Stimulated activated CD4-positive, alpha-beta T cell treated with anti-CD3 and anti-CD28 coated beads, Interleukin-1b, Interleukin-23, amount 100 ng/mL, for 48 hours (primary cell): ENCODE results near the gene TMPRSS11F.

ENCODE experiments used
- DNase-seq: peaks from one replicate; pipeline ENCODE4 v3.0.0-alpha.2; 2020

Gene TMPRSS11F

GRCh38 chr4:68076194-68076593 lies 53.5 kb downstream of the TMPRSS11F start:
- no peak for DNase-seq

GRCh38 chr4:68074397-68074796 lies 55.3 kb downstream of the TMPRSS11F start:
- DNase-seq = no peak

- DNase-seq = no peak
These were observed 59.4 kb downstream of the TMPRSS11F start for GRCh38 chr4:68070302-68070701.

- DNase-seq = no peak
These were observed 67.2 kb downstream of the TMPRSS11F start for GRCh38 chr4:68062501-68062900.

- DNase-seq = no peak
These were observed 91.4 kb downstream of the TMPRSS11F start for GRCh38 chr4:68038272-68038671.

- DNase-seq = no peak
These were observed 108.5 kb downstream of the TMPRSS11F start for GRCh38 chr4:68021185-68021584.

- no peak for DNase-seq
These were observed 118.0 kb downstream of the TMPRSS11F start for GRCh38 chr4:68011684-68012083.
